Dendritic cell treated with granulocyte-macrophage colony-stimulating factor and Interleukin-4, amounts not matched to agents 40 ng/mL and 50 ng/mL, for 4 days (primary cell): ENCODE measurements around the gene AKT3.

Source experiments
- H3K27ac Mint-ChIP-seq: one replicate; pipeline ENCODE4 v1.8.0; 2022; ENCODE audit warnings: mild to moderate bottlenecking, mixed read lengths
- H3K27me3 Mint-ChIP-seq: one replicate; pipeline ENCODE4 v1.8.0; 2022; ENCODE audit warnings: mild to moderate bottlenecking, mixed read lengths
- H3K36me3 Mint-ChIP-seq: one replicate; pipeline ENCODE4 v1.8.0; 2022; ENCODE audit warnings: low read depth, mixed read lengths
- H3K4me1 Mint-ChIP-seq: one replicate; pipeline ENCODE4 v1.8.0; 2022; ENCODE audit warnings: low read depth, mixed read lengths
- H3K4me3 Mint-ChIP-seq: one replicate; pipeline ENCODE4 v1.8.0; 2022; ENCODE audit warnings: mild to moderate bottlenecking, moderate library complexity, mixed read lengths
- H3K9me3 Mint-ChIP-seq: one replicate; pipeline ENCODE4 v1.8.0; 2022; ENCODE audit warnings: mixed read lengths
- intact Hi-C: fragments of 100-400 bp; cut with micrococcal nuclease; formaldehyde crosslinking; loops from one replicate; pipeline ENCODE4 v1.15.0; 2022

Gene AKT3

GRCh38 chr1:243748227-243748626, 101.8 kb downstream of the AKT3 start:
- peaks cover 6% of the 10 kb centered on the region for H3K36me3 Mint-ChIP-seq
- peaks cover 6% of the 10 kb centered on the region for H3K4me1 Mint-ChIP-seq
- no peak overlapping the region for H3K4me3 Mint-ChIP-seq
- H3K27me3 Mint-ChIP-seq: no peaks in the 10 kb centered on the region
- H3K9me3 Mint-ChIP-seq: no peaks in the 10 kb centered on the region
- intact Hi-C loops: loop anchor here (1.0 to 5.0 kb wide), 2 partner anchors 404 to 524 kb away; no protein-coding TSS in a partner anchor
- no peak overlapping the region for H3K27ac Mint-ChIP-seq

DNA sequence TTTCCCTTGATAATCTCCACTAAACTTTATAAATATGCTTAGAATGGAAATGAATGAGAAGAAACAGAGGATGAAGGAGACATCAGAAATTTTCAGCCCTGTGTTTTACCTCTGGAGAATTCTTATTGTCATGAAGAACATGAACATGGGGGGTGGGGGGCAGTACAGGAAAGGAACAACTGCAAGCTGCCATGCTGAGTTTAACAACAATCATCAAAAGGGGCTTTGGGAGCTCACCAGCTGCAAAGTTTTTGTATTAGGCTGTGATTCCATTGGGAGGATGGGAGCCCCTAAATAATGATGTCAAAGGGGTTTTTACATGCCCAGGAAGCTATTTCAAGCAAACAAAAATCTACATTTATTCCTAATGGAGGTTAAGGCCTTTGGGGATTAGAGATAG, 103.3 kb downstream of the AKT3 start:
- Mint-ChIP-seq H3K36me3 (peaks cover 6% of the 10 kb centered on the region), H3K27ac (no peak overlapping the region), H3K4me3 (no peak overlapping the region), H3K27me3 (no peaks in the 10 kb centered on the region), H3K4me1 (peaks cover 12% of the 10 kb centered on the region), H3K9me3 (no peaks in the 10 kb centered on the region)
- intact Hi-C loops: loop anchor here (2.0 to 5.0 kb wide), 2 partner anchors 38 to 526 kb away; no protein-coding TSS in a partner anchor

- Mint-ChIP-seq H3K4me3 (no peak overlapping the region), H3K4me1 (peaks cover 12% of the 10 kb centered on the region), H3K27me3 (no peaks in the 10 kb centered on the region), H3K9me3 (no peaks in the 10 kb centered on the region), H3K36me3 (peaks cover 6% of the 10 kb centered on the region), H3K27ac (peak overlapping the region; percentile 52)
- intact Hi-C loops: loop anchor here (5.0 kb wide), 1 partner anchor 527 kb away; no protein-coding TSS in a partner anchor
Observed at GRCh38 chr1:243745356-243745755, 104.7 kb downstream of the AKT3 start.

GRCh38 chr1:243742819-243743218, 107.2 kb downstream of the AKT3 start:
- H3K4me3 Mint-ChIP-seq: no peak overlapping the region
- H3K36me3 Mint-ChIP-seq: peaks cover 6% of the 10 kb centered on the region
- intact Hi-C loops: no loop called here
- H3K27me3 Mint-ChIP-seq: no peaks in the 10 kb centered on the region
- no peaks in the 10 kb centered on the region for H3K9me3 Mint-ChIP-seq
- H3K4me1 Mint-ChIP-seq: peaks cover 6% of the 10 kb centered on the region
- H3K27ac Mint-ChIP-seq: no peak overlapping the region

DNA sequence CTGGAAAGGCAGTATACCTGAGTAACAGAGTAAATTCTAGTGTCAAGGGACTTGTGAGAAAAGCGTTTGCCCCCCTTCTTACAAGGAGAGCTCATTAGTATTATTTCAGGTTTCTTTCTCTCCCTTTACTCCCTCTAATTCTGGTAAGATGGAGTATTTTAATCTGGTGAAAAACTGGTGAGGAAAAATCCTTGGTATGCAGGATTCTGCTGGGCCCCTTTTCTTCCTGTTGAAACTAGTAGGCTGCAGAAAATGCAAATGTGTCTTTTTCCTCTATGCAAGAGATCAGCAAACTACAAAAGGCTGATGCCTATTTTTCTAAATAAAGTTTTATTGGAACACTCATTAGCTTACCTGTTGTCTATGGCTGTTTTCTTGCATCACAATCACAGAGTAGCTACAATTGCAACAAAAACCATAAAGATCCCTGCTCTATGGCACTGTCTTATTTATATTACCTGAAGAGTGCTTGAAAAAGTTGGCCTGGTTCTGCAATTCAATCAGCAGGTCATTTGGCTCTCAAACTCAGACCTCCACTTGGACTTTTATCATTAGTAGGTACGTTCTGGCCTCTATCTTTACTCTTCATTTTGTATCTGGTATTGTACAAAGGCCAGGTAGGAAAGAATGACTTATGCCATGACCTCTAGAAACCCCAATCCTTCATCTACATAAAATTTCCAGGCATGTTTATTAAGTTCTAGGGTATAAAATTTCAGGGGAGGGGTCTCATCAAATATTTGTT, 109.6 kb downstream of the AKT3 start:
- H3K4me1 Mint-ChIP-seq: peaks cover 18% of the 10 kb centered on the region
- no peak overlapping the region for H3K27ac Mint-ChIP-seq
- peaks cover 6% of the 10 kb centered on the region for H3K36me3 Mint-ChIP-seq
- H3K4me3 Mint-ChIP-seq: no peak overlapping the region
- no peaks in the 10 kb centered on the region for H3K9me3 Mint-ChIP-seq
- H3K27me3 Mint-ChIP-seq: no peaks in the 10 kb centered on the region
- intact Hi-C loops: no loop called here

GRCh38 chr1:243739335-243740003, 110.6 kb downstream of the AKT3 start:
- Mint-ChIP-seq H3K9me3 (no peaks in the 10 kb centered on the region), H3K27me3 (no peaks in the 10 kb centered on the region), H3K36me3 (peaks cover 6% of the 10 kb centered on the region), H3K27ac (no peak overlapping the region), H3K4me1 (peaks cover 19% of the 10 kb centered on the region), H3K4me3 (no peak overlapping the region)
- intact Hi-C loops: no loop called here

- Mint-ChIP-seq H3K4me1 (peaks cover 23% of the 10 kb centered on the region), H3K9me3 (no peaks in the 10 kb centered on the region), H3K27me3 (no peaks in the 10 kb centered on the region), H3K36me3 (no peaks in the 10 kb centered on the region), H3K4me3 (no peak overlapping the region), H3K27ac (no peak overlapping the region)
- intact Hi-C loops: no loop called here
Observed at GRCh38 chr1:243738020-243738419, 112.0 kb downstream of the AKT3 start.

DNA sequence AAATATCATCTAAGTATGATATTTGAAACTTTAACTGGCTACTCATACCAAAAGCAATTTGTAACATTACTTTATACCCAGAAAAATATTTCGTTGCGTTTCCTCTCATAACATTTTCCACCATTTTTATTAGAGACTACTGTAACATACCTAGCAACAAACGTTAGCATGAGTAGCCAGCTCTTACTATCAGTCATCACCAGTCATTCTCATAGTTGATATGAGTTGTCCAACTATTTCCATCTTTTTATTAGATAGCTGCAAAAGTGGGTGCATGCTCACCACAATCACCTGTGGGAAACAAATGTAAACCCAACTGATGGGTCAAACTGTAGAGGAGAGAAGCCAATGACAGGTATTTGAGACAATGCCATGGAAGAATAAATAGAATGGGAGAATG, 114.6 kb downstream of the AKT3 start:
- H3K4me3 Mint-ChIP-seq: no peak overlapping the region
- peaks cover under 1% of the 10 kb centered on the region for H3K9me3 Mint-ChIP-seq
- intact Hi-C loops: no loop called here
- no peaks in the 10 kb centered on the region for H3K27me3 Mint-ChIP-seq
- peaks cover 37% of the 10 kb centered on the region for H3K4me1 Mint-ChIP-seq
- no peak overlapping the region for H3K27ac Mint-ChIP-seq
- peaks cover under 1% of the 10 kb centered on the region for H3K36me3 Mint-ChIP-seq

GRCh38 chr1:243734308-243734695, 115.7 kb downstream of the AKT3 start:
- intact Hi-C loops: no loop called here
- Mint-ChIP-seq H3K9me3 (peaks cover 8% of the 10 kb centered on the region), H3K27ac (no peak overlapping the region), H3K27me3 (no peaks in the 10 kb centered on the region), H3K4me1 (peaks cover 45% of the 10 kb centered on the region), H3K36me3 (peaks cover 8% of the 10 kb centered on the region), H3K4me3 (no peak overlapping the region)

GRCh38 chr1:243733670-243734307, 116.3 kb downstream of the AKT3 start:
- intact Hi-C loops: no loop called here
- Mint-ChIP-seq H3K27me3 (no peaks in the 10 kb centered on the region), H3K9me3 (peaks cover 8% of the 10 kb centered on the region), H3K27ac (no peak overlapping the region), H3K36me3 (peaks cover 13% of the 10 kb centered on the region), H3K4me3 (no peak overlapping the region), H3K4me1 (peaks cover 50% of the 10 kb centered on the region)

DNA sequence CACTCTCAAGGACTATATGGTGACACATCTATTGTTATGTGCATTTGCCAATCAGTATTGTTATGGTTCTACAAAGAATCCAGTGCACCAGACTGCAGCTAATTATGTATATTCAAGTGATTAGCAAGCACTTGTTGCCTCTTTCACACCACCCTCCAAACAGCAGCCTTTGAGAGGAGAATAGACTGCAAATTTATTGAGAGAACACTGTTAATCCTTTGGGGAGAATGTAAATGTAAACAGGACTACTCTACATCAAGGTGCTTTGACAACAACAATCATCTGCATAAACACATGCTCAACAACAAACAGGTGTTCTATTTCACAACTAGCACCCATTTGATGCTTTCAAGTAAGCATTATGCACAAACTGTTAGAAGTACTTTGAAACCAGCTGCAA, 117.4 kb downstream of the AKT3 start:
- H3K4me1 Mint-ChIP-seq: peaks cover 61% of the 10 kb centered on the region
- H3K27ac Mint-ChIP-seq: peak overlapping the region; percentile 85

GRCh38 chr1:243731974-243732625, 117.9 kb downstream of the AKT3 start:
- H3K4me1 Mint-ChIP-seq: peaks cover 61% of the 10 kb centered on the region
- peaks cover 16% of the 10 kb centered on the region for H3K36me3 Mint-ChIP-seq
- H3K27me3 Mint-ChIP-seq: no peaks in the 10 kb centered on the region
- peaks cover 8% of the 10 kb centered on the region for H3K9me3 Mint-ChIP-seq
- H3K4me3 Mint-ChIP-seq: no peak overlapping the region
- H3K27ac Mint-ChIP-seq: peak overlapping the region; percentile 85
- intact Hi-C loops: no loop called here

More for the DNA sequence above, 117.4 kb downstream of the AKT3 start:
- Mint-ChIP-seq H3K4me3 (no peak overlapping the region), H3K36me3 (peaks cover 16% of the 10 kb centered on the region), H3K9me3 (peaks cover 8% of the 10 kb centered on the region), H3K27me3 (no peaks in the 10 kb centered on the region)
- intact Hi-C loops: no loop called here

DNA sequence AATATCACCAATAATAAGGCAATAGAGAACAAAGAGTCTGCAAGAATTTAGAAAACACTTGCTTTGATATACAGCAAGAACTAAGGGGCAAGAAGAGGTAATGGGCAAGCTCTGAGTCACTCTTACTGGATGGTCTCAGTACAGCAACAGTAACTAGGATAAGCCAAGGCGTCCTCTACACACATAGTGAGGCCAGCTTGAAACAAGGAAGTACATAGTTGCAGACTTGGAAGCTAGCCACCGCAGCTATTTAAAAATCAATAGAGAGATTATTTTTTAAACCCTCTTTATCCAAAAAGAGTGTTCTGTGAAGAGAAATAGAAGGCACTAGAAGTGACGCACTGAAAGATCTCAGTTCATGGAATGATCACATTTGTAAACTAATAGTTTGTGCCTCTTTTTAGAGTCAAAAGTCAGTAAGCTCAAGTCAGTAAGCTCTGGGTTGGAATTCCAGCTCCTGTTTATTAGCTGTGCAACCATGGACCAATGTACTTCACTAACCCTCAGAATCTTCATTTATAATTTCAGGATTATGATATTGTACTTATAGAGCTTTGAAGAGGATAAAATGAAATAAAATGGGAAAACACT, 118.6 kb downstream of the AKT3 start:
- Mint-ChIP-seq H3K27ac (peak overlapping the region; percentile 85), H3K27me3 (no peaks in the 10 kb centered on the region), H3K4me1 (peaks cover 61% of the 10 kb centered on the region), H3K9me3 (peaks cover 8% of the 10 kb centered on the region), H3K4me3 (no peak overlapping the region), H3K36me3 (peaks cover 16% of the 10 kb centered on the region)
- intact Hi-C loops: no loop called here
